ENCODE measurements around the gene THAP5. TPM values are rescaled to one million over a fixed set of nuclear protein-coding genes. Genes with fewer than 3 reads are reported as not detected.
"Not testable (repeated sequence)": the region's sequence is repeated elsewhere in the genome, so short reads cannot be mapped to it uniquely, and the experiment has no call there.

The THAP5 gene
- total RNA-seq, 2 experiments from 2014 or later: 26.5 to 36.1 TPM

DNA sequence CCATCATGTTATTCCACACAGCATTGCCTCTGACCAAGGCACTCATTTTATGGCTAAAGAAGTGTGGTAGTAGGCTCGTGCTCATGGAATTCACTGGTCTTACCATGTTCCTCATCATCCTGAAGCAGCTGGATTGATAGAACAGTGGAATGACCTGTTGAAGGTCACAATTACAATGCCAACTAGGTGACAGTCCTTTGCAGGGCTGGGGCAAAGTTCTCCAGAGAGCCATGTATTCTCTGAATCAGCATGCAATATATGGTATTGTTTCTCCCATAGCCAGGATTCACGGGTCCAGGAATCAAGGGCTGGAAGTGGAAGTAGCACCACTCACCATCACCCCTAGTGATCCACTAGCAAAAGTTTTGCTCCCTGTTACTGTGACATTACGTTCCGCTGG is 30.8 kb downstream of the THAP5 start:
- POLR2A ChIA-PET; H3K4me1 Mint-ChIP-seq; H3K27ac Mint-ChIP-seq; CTCF ChIA-PET; H3K9me3 Mint-ChIP-seq; H3K36me3 Mint-ChIP-seq (ENCODE audit: low read depth); H3K4me3 Mint-ChIP-seq; DNase-seq; H3K27me3 Mint-ChIP-seq: not testable (repeated sequence)

DNA sequence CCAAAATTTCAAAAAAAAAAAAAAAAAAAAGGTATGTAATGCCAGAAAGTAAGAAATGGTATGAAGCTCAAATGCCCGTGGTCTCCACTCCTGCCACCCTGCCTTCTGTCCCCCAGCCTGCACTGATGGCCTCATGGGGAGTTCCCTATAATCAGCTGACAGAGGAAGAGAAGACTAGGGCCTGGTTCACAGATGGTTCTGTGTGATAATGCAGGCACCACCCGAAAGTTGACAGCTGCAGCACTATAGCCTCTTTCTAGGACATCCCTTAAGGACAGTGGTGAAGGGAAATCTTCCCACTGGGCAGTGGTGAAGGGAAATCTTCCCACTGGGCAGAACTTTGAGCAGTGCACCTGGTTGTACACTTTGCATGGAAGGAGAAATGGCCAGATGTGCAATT is 31.3 kb downstream of the THAP5 start:
- H3K4me3 Mint-ChIP-seq; H3K27ac Mint-ChIP-seq; H3K36me3 Mint-ChIP-seq (ENCODE audit: low read depth): not testable (repeated sequence)

DNA sequence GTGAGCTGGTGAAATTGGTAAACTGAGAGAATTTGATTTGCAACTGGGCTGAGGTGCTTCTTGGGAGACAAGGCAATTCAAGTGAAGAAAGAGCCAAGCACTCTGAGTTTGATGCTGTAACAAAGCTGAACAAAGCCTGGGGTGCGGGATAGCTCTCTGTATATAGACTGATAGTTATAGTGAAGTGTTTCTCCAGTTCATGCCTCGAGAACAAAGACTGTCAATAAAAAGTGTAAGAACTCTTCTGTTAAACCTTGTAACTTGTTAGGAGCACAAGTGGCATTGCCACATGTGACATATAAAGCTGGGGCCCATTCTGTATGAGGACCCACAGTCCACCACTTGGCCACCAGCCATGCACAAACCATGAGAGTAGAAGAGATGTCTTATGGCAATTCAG is 32.3 kb downstream of the THAP5 start:
- Mint-ChIP-seq H3K9me3 (no peaks in the 10 kb centered on the region), H3K27me3 (peaks cover 2% of the 10 kb centered on the region), H3K4me1 (no peaks in the 10 kb centered on the region), H3K4me3 (no peak overlapping the region), H3K36me3 (ENCODE audit: low read depth) (no peaks in the 10 kb centered on the region), H3K27ac (no peak overlapping the region)
- POLR2A ChIA-PET: no interaction called here
- CTCF ChIA-PET: interaction anchor here (1.1 kb wide), 1 partner anchor 10 kb away, joined by 3 read pairs; no protein-coding TSS in a partner anchor
- no peak for DNase-seq

More for the DNA sequence above, 31.3 kb downstream of the THAP5 start:
- CTCF ChIA-PET: interaction anchor here (0.6 kb wide), 1 partner anchor 78 kb away, joined by 4 read pairs; no protein-coding TSS in a partner anchor
- H3K27me3 Mint-ChIP-seq, DNase-seq, H3K9me3 Mint-ChIP-seq, POLR2A ChIA-PET, H3K4me1 Mint-ChIP-seq: not testable (repeated sequence)

DNA sequence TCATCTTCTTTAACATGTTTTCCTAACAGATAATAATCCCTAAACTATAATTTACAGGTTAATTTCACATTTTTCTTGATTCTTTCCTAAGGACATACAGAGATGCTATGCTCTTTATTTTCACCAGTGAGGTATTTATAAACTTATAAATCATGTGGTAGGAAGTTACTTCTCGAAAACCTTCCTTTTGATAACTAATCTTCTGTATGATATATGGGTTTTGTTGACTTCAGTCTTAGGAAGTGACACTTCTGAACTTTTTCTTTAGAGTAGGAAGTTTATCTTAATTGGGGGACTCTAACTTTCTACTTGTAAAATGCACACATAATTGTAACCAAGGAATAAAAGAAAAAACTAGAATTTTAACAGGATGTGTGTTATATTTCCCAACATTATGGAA is 33.8 kb downstream of the THAP5 start:
- Mint-ChIP-seq H3K27me3 (peaks cover 6% of the 10 kb centered on the region), H3K9me3 (no peaks in the 10 kb centered on the region), H3K36me3 (ENCODE audit: low read depth) (no peaks in the 10 kb centered on the region), H3K4me3 (no peak overlapping the region), H3K27ac (no peak overlapping the region), H3K4me1 (no peaks in the 10 kb centered on the region)
- no peak for DNase-seq
- CTCF ChIA-PET: no interaction called here
- POLR2A ChIA-PET: no interaction called here

DNA sequence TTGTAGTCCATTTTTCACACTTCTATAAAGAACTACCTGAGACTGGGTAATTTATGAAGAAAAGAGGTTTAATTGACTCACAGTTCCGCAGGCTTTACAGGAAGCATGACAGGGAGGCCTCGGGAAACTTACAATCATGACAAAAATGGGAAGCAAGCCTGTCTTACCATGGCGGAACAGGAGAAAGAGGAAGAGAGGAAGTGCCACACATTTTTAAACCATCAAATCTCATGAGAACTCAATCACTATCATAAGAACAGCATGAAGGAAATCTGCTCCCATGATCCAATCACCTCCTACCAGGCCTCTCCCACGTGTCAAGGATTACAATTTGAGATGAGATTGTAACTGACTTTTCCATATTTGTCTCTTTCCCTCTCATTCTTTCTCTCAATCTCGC is 34.2 kb downstream of the THAP5 start:
- Mint-ChIP-seq H3K27ac (no peak overlapping the region), H3K36me3 (ENCODE audit: low read depth) (no peaks in the 10 kb centered on the region), H3K9me3 (no peaks in the 10 kb centered on the region), H3K27me3 (peaks cover 6% of the 10 kb centered on the region), H3K4me3 (no peak overlapping the region), H3K4me1 (no peaks in the 10 kb centered on the region)
- no peak for DNase-seq
- ChIA-PET POLR2A (no interaction called here), CTCF (no interaction called here)

DNA sequence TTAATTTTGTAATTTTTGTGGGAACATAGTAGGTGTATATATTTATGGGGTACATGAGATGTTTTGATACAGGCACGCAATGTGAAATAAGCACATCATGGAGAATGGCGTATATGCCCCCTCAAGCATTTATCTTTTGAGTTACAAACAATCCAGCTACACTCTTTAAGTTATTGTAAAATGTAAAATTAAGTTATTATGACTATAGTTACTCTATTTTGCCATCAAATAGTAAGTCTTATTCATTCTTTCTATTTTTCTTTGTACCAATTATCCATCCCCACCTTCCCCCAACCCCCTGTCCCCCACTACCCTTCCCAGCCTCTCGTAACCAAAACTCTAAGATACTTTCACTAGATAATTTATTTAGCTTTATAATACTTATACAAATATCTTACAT is 35.8 kb downstream of the THAP5 start:
- ChIA-PET POLR2A (no interaction called here), CTCF (no interaction called here)
- DNase-seq: no peak
- Mint-ChIP-seq H3K27me3 (peaks cover 6% of the 10 kb centered on the region), H3K9me3 (no peaks in the 10 kb centered on the region), H3K27ac (no peak overlapping the region), H3K36me3 (ENCODE audit: low read depth) (no peaks in the 10 kb centered on the region), H3K4me1 (no peaks in the 10 kb centered on the region), H3K4me3 (no peak overlapping the region)

DNA sequence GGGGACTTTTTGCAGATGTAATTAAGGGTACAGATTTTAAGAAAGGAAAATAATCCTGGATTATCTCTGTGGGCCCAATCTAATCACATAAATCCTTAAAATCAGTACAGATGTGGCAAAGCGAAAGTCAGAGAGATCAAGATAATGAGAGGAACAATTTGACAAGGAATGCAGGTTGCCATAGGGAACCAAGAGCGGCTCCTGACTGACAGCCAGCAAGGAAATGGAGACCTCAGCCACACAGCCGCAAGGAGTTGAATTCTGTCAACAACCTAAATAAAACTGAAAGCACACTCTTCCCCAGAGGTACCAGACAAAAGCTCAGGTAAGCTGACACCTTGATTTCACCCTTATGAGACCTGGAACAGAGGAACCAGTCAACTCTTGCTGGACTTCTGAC is 40.2 kb downstream of the THAP5 start:
- POLR2A ChIA-PET: no interaction called here

DNA sequence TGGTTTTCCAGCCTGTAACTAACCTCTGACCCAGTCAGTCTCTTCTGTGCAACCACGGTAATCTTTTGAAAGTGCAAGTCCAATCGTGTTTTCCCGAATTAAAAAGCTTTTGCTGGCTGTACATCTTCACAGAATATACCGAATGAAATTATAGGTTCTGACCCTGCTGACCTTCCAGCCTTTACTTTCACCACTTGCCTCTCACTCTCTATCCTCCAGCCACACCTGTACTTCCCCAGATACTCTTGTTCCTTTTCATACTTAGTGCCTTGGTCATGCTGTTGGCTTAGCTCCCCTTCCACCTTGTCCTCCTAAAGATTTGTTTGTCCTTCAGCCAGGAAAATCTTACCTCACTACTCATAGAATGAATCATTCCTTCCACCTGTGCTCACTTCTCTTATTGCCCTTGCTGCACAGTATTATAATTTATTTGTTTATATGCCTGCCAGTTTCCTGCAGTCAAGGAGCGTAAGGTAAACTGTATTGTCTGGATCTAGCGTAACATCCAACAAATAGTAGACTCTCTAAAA is 41.3 kb downstream of the THAP5 start:
- Mint-ChIP-seq H3K9me3 (no peaks in the 10 kb centered on the region), H3K36me3 (ENCODE audit: low read depth) (no peaks in the 10 kb centered on the region)
- POLR2A ChIA-PET: no interaction called here

More for the DNA sequence above, 40.2 kb downstream of the THAP5 start:
- Mint-ChIP-seq H3K4me3 (no peak overlapping the region), H3K27me3 (peaks cover 6% of the 10 kb centered on the region), H3K27ac (no peak overlapping the region), H3K36me3 (ENCODE audit: low read depth) (no peaks in the 10 kb centered on the region), H3K4me1 (peaks cover 19% of the 10 kb centered on the region), H3K9me3 (no peaks in the 10 kb centered on the region)
- DNase-seq: no peak
- CTCF ChIA-PET: no interaction called here

DNA sequence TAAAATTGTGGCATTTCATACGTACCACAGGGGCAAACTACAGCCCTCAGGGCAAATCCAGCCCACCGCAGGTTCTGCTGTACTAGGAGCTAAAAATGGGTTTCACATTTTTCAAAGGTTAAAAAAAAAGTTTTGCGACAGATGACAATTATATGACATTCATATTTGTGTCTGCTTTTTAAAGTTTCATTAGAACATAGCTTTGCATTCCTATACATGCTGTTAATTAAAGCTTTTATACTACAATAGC is 42.8 kb downstream of the THAP5 start:
- POLR2A ChIA-PET: interaction anchor here (1.7 kb wide), 1 partner anchor 43 kb away, joined by 5 read pairs; the partner anchor contains the start of genes DNAJB9 and THAP5
- DNase-seq: no peak
- Mint-ChIP-seq H3K27ac (peak overlapping the region; percentile 99), H3K9me3 (no peaks in the 10 kb centered on the region), H3K27me3 (no peaks in the 10 kb centered on the region), H3K4me3 (peak overlapping the region; percentile 95), H3K36me3 (ENCODE audit: low read depth) (peaks cover under 1% of the 10 kb centered on the region), H3K4me1 (peaks cover 39% of the 10 kb centered on the region)
- CTCF ChIA-PET: interaction anchor here (1.0 to 1.1 kb wide), 2 partner anchors 10 to 16 kb away, joined by 3 read pairs; no protein-coding TSS in a partner anchor

More for the DNA sequence above, 41.3 kb downstream of the THAP5 start:
- Mint-ChIP-seq H3K27me3 (peaks cover 6% of the 10 kb centered on the region), H3K4me1 (peaks cover 30% of the 10 kb centered on the region), H3K4me3 (no peak overlapping the region), H3K27ac (no peak overlapping the region)
- DNase-seq: no peak
- CTCF ChIA-PET: no interaction called here

DNA sequence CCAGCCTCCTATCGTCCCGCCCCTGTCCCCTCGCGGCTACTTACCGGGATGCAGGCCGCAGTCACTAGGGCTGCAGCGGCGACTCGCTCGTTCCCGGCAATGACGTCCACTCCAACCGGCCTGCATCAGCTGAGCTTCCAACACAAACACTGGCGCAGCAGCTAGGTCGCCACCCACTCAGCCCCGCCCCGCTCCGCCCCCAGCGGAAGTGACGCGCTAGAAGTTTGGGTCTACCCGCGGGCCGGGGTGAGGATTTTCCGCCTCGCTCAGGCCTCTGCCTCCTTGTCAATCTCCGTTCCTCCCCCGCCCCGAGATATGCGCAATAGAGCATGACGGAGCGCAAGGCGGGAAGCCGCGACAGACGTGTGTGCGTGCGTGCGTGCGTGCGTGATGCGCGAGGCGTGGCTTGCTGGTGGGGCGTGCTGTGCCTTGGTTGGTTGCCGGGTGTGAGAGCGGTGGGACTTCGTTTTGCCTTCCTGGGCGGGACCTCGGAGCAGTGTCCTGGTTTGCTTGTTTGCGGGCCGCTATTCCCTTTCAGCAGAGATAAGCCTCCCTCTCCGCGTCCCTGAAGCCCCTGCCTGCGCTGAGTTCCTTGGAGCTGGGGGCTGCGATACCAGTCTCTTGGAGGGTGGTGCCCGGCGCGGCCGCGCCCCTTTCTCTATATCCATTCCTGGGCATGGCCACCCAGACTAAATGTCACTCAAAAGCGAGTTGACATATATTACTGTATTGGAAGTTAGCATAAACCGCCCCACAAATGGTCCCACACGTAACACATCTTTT is 43.3 kb downstream of the THAP5 start, which contains the start of gene PNPLA8:
Gene PNPLA8 (minus strand): TSS at position 151 of the 783 bp plus-strand sequence. CDS start 10,644 bp downstream, outside the sequence.
- Mint-ChIP-seq H3K4me1 (peaks cover 44% of the 10 kb centered on the region), H3K9me3 (no peaks in the 10 kb centered on the region), H3K27me3 (no peaks in the 10 kb centered on the region), H3K27ac (peak within 1 kb of the TSS; percentile 99), H3K4me3 (peak within 1 kb of the TSS; percentile 95), H3K36me3 (ENCODE audit: low read depth) (peaks cover 5% of the 10 kb centered on the region)
- DNase-seq: peak; percentile 100
- ChIA-PET CTCF (interaction anchor here (1.0 to 1.4 kb wide), 4 partner anchors 9 to 43 kb away, joined by 3 to 6 read pairs (median 3); partner anchors contain the start of genes DNAJB9 and THAP5), POLR2A (interaction anchor here (0.7 to 1.7 kb wide), 2 partner anchors 44 to 1863 kb away, joined by 3 to 5 read pairs; partner anchors contain the start of genes DNAJB9 and THAP5)

DNA sequence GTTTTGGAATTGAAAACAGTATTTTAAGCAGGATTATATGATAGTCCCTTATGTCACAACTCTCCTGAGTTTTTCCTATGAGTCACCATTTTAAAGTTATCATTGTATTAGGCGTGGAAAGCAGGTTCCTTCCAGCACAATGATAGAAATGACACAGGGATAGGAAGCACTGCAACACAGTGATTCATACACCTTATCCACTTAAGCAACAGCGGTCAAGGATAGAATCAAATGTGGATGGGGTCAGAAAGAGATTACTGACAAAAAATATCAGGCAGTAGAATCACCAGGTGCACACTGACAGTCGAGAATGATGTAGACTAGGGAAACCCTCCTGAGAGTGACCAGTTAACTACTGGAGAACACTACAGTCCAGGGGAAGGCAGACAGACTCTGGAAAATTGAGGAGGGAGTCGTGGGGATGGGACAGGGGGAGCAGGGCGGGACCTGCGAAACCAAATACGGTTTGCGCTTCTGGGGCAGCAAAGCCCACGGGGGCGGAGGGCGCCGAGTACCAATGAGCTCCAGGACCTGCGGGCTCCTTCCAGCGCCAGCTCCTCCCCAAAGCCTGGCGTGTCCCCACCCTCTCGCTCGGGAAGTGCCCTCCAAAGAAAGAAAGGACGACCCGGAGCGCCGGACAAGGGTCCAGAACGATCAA is 44.0 kb downstream of the THAP5 start:
- H3K27ac Mint-ChIP-seq: peak overlapping the region; percentile 99
- H3K36me3 Mint-ChIP-seq (ENCODE audit: low read depth): peaks cover 7% of the 10 kb centered on the region
- H3K4me3 Mint-ChIP-seq: peak overlapping the region; percentile 95
- no peak for DNase-seq
- H3K9me3 Mint-ChIP-seq: no peaks in the 10 kb centered on the region
- ChIA-PET POLR2A (interaction anchor here (0.7 to 1.7 kb wide), 2 partner anchors 44 to 1863 kb away, joined by 3 to 5 read pairs; partner anchors contain the start of genes DNAJB9 and THAP5), CTCF (interaction anchor here (1.0 to 1.4 kb wide), 4 partner anchors 8 to 44 kb away, joined by 3 to 6 read pairs (median 4); partner anchors contain the start of genes DNAJB9 and THAP5)
- peaks cover 48% of the 10 kb centered on the region for H3K4me1 Mint-ChIP-seq
- no peaks in the 10 kb centered on the region for H3K27me3 Mint-ChIP-seq

DNA sequence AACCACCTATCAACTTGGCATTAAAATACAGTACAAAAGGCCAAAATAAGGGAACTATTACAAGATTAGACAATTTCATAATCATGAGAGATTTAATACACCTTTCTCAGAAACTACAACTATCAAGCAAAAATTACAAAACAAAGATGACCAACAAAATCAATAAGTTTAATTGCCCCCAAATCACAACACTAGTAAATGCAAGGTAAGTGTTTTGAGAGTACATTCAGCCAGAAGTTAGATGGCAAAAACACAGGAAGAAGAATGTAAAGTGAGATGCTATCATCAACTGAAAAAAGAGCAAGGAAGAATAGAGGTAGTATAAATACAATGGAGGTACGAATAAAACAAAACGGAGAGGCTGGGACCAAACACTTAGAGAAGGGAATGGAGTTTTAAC is 46.7 kb downstream of the THAP5 start:
- Mint-ChIP-seq H3K4me1 (peaks cover 44% of the 10 kb centered on the region), H3K9me3 (peaks cover 3% of the 10 kb centered on the region), H3K4me3 (no peak overlapping the region), H3K36me3 (ENCODE audit: low read depth) (peaks cover 17% of the 10 kb centered on the region), H3K27ac (no peak overlapping the region), H3K27me3 (no peaks in the 10 kb centered on the region)
- POLR2A ChIA-PET: no interaction called here
- DNase-seq: no peak
- CTCF ChIA-PET: interaction anchor here (0.9 kb wide), 1 partner anchor 9 kb away, joined by 3 read pairs; no protein-coding TSS in a partner anchor

DNA sequence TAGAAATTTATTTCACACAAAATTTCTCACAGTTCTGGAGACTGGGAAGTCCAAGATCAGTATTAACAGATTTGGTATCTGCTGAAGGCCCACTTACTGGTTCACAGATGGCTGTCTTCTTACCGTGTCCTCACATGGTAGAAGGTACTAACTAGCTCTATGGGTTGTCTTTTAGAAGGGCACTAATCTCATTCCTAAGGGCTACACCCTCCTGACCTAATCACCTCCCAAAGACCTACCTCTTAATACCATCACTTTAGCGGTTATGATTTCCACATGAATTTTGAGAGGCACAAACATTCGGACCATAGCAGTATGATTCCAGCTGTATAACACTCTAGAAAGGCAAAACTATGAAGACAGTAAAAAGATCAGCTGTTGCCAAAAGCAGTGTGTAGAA is 51.6 kb downstream of the THAP5 start:
- Mint-ChIP-seq H3K27ac (no peak overlapping the region), H3K9me3 (peaks cover 3% of the 10 kb centered on the region), H3K27me3 (no peaks in the 10 kb centered on the region), H3K4me3 (no peak overlapping the region), H3K4me1 (peaks cover 17% of the 10 kb centered on the region), H3K36me3 (ENCODE audit: low read depth) (peaks cover 30% of the 10 kb centered on the region)
- POLR2A ChIA-PET: no interaction called here
- no peak for DNase-seq
- CTCF ChIA-PET: interaction anchor here (1.4 to 1.7 kb wide), 2 partner anchors 8 to 21 kb away, joined by 6 to 7 read pairs; partner anchors contain the start of gene PNPLA8
